WI38 (cell line): ENCODE measurements around the gene ARID1B.

Source experiments
- H3K4me3 ChIP-seq: 2 replicates; pipeline ENCODE4 v1.5.1; 2011; ENCODE audit warnings: low read depth, mild to moderate bottlenecking, control low read depth, low read length
- TF ChIP-seq, protein P1 (sequence below): IDR thresholded peaks from 2 replicates; pipeline ENCODE4 v1.5.1; 2012; ENCODE audit warnings: low read depth, mild to moderate bottlenecking, control low read depth, low read length

ARID1B gene

DNA sequence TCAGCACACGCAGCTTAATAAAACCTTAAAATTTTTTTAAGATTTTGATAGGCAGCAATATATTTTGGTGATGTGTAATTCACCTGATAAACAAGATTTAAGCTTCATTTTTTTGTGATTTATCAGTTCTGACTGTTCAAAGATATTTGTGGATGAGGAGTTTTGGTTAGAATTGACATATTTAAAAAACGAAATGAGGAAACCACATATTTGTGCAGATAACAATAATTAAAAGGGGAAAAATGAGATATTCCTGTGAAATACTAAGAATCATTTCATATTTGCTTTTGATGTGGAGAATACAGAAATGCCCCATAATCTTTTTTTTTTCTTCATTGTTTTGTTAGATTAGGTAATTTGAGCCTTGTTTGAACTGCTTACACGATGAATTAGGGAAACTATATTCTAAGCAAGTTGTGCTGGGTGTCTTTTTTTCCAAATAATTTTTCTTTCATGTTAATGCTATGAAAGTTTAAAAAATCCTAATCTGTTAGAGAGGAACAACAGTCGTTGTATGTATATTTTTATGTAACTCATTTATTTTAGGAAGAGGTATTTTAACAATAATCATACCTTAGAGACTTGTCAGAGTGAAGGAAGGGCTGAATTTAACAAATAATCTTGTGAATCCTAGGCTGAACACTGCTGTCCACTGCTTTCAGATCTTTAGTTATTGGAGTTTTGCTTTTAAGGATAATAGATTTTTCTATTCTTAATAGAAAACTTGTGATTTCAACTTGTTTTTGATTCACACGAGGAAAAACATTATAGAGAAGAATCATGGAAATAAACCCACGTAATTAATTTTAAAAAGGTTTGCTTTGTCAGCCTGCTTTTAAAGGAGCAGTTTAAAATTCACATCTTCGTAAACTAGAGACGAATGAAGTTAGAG lies 4.0 kb downstream of the ARID1B start:
- H3K4me3 ChIP-seq, result peak overlapping the region; percentile 81
- TF ChIP-seq, protein P1, sequence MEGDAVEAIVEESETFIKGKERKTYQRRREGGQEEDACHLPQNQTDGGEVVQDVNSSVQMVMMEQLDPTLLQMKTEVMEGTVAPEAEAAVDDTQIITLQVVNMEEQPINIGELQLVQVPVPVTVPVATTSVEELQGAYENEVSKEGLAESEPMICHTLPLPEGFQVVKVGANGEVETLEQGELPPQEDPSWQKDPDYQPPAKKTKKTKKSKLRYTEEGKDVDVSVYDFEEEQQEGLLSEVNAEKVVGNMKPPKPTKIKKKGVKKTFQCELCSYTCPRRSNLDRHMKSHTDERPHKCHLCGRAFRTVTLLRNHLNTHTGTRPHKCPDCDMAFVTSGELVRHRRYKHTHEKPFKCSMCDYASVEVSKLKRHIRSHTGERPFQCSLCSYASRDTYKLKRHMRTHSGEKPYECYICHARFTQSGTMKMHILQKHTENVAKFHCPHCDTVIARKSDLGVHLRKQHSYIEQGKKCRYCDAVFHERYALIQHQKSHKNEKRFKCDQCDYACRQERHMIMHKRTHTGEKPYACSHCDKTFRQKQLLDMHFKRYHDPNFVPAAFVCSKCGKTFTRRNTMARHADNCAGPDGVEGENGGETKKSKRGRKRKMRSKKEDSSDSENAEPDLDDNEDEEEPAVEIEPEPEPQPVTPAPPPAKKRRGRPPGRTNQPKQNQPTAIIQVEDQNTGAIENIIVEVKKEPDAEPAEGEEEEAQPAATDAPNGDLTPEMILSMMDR, result no peak

DNA sequence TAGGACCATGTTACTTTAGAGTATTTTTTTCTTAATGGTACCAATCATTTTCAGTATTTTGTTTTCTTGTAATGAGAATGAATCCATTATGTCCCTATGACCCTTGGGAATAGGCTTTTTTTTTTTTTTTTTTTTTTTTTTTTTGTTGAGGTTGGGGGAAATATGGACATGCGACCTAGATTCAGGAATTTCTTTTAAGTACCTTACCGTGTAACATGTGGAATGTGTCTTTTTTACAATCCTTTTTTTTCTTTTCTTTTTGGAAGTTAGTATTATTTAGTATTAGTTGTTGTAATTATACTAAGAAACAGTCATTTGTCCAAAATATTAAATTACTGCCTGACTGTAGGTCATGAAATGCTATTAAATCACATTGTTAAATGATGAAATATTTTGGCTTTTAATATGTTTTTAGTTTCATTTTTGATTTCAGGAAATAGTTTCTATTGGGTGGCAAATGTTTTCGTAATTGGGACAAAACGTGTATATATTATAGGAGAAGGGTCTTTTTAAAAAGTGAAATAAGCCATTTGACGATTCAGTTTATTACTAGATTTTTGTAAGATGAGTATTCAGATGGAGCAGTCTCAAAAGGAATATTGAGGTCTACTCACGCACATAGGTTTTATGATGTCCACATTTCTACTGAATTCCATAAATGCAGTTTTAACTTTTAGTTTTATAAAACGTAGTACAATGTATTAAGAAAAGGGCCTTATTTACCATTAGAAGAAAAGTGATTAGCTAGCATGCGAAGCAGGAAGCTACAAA lies 4.9 kb downstream of the ARID1B start:
- H3K4me3 ChIP-seq, result peak overlapping the region; percentile 81
- TF ChIP-seq, protein P1, result no peak

DNA sequence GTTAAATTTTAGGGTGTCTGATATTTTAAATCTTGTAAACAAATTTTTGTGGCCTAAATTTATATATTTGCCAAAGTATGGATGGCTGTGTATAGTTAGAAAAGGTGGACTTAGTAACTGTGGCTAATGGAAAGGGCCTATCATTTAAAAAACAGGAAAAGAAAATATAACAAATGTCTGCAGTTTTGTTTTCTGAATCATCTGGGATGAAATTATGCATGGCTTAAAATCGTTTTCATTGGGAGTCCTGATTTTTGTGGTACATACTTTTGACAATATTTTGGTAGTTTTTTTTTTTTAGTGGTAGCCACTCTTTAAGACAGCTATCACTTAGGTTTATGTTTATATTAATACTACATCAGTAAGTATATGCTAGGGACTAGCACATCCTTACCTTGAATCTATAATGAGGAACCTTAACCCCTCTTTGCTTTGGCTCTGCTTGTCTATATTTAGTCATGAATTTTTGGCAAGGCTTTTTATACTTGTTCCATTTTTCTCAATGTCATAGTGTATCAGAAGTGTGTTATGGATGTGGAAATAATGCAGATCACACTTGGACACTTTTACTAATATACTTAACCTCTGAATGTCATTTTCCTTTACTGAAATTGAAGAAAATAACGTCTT lies 5.6 kb downstream of the ARID1B start:
- TF ChIP-seq, protein P1, result no peak
- H3K4me3 ChIP-seq, result peak overlapping the region; percentile 81

DNA sequence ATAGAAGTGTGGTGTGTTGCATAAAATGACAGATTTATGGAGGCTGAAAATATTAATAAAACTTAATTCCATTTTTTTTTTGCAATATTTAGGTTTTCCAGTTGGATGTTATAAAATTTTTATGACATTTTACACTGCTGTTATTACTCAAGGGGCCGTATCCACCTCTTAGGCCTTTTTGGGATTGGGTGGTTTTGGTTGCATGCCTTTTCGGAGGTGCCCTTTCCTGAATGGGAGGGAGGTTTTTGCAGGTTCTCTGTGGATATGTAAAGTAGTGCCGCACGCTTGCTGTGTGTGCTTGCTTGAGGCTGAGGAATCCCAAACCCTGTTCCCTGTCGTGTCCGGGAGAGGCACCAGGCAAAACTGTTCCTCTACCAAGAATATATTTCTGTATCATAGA lies 6.8 kb downstream of the ARID1B start:
- no peak overlapping the region for H3K4me3 ChIP-seq
- TF ChIP-seq, protein P1, result no peak

DNA sequence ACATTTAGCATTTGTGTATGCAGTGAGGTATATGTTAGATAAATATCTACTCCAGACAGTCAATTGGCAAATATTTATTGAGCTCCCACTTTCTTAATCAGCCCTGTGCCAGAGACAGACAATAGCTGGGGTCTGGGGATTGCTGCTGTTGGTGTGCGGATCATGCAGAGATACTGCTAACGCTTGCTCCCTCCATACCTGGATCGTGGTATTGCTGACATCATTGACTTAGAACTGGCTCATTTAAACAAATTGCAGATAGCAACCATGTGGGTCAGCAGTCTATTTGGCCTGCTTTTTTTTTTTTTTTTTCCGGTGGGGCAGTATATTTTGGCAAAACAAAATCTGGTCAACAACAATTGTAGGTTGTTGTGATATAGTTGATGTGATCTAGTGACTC lies 9.5 kb downstream of the ARID1B start:
- TF ChIP-seq, protein P1, result no peak
- H3K4me3 ChIP-seq, result no peak overlapping the region

DNA sequence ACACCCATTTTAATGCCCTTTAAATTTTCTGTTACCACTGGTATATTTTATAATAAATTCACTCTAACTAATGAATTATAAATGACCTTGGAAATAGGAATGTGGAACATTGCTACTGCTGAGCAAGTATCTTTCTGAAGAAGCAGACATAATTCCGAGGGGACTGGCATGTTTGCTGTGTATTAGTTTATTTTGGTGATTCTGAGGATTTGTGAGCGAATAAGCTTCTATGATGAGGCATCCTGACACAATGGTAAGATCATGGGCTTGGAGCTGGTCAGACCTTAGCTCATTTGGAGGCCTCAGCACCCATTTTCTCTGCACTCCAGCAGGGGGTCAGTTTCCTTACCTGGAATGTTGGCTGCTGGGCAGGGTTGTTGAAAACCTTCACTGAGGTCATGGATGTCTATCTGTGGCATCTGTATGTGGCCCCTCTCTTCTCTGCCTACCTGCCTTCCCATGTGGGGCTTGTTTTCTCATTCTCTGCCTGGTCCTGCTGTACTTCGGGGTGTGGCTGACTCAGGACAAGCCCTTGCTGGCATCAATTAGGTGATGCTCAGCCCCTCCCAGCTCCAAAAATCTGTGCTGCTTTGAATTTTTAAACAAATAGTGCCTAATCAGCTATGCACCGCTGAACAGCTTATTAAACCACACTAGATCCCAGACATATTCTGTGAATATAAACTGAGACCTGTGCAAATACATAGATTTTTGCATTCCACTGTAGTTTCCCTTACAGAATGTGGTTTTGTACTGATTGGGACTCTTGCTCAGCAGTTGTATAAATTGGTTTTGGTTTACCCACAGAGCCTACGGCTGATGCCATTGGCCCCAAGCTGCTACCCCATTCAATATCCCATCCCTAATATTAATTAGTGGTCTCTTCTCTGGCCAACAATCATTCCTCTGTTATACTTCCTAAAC lies 10.7 kb downstream of the ARID1B start:
- H3K4me3 ChIP-seq, result no peak overlapping the region
- TF ChIP-seq, protein P1, result no peak
